HG03045 (cell line): ENCODE data around the gene CACFD1.

Experiments used
- ATAC-seq: cut with Tn5 transposase; IDR thresholded peaks from one replicate; pipeline ENCODE4 v1.9.1; 2021; ENCODE audit warnings: mild to moderate bottlenecking, moderate library complexity; ENCODE audit not compliant: unreplicated experiment

Gene CACFD1

DNA sequence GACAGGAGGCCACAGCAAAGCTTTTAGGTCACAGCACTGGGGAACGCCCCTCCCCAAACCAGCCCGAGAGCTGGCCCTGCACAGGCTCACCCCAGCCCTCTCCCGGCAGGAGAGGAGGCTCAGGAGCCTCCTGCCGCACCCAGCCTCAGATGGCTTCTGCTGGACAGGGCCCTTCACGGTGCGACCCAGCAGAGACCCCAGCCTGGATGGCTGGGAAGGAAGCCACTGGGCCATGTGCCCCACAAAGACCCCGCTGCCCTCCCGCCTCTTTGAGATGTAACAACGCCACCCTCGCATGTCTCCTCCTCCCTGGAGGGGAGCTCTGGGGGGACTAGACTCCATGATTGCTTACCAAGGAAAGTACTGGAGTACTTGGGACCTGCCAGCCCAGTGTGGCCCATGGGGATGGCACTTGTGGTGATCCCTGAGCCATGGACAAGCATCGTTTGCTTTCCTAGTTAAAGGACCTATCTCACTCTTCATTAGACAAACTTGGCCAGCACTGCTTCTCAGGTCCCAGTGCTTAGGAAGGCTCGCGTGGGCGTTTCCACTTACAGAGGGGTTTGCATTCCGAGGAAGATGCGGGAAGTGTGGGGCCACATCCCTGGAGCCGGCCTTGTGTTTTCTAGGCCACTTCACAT, 56.0 kb downstream of the CACFD1 start:
- ATAC-seq: no peak

DNA sequence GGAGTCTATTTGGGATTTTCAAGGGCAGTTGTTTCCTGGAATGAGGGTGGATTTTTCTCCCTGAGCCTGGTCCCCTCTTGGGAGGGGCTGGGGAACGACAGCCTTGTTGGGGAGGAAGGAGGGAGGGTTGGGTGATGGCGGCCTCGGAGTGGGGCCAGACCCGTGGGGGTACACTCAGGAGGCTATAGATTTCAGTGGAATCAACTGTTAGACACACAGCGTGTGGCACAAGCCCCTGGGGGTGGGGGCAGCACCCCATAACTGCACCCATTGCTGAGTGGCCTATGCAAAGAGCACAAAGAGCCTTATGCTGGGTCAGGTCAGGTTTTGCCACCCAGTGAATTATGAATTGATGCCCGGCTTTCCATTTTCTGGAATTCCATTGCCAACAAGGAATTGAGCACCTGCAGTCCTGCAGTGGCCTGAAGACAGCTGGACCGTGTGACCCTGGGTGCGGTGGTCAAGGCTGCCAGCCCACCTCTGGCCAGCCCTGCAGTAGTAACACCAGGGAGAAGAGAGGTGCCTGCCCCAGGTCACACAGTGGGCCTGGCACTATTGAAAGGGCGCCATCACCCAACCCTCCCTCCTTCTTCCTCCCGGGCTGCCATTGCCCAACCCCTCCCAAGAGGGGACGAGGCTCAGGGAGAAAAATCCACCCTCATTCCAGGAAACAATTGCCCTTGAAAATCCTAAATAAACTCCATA, 56.6 kb downstream of the CACFD1 start:
- ATAC-seq: no peak

DNA sequence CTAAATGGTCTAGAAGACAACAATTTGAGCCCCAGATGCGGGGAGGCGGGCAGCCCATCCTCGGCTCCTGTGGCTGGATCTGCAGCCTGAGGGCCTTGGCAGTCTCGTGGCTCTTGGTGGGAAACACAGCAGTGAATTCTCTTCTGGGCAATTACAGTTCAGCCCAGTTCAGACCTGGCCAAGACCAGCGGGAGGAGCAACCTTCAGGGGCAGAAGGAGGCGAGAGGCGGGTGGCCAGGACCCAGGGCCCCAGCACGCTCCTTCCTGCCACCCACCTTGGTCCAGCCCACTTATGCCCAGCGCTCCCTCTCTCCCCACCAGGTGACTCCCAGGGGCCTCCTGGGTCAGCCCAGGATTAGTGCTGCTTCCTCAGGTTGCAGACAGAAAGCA, 57.2 kb downstream of the CACFD1 start:
- ATAC-seq: no peak

DNA sequence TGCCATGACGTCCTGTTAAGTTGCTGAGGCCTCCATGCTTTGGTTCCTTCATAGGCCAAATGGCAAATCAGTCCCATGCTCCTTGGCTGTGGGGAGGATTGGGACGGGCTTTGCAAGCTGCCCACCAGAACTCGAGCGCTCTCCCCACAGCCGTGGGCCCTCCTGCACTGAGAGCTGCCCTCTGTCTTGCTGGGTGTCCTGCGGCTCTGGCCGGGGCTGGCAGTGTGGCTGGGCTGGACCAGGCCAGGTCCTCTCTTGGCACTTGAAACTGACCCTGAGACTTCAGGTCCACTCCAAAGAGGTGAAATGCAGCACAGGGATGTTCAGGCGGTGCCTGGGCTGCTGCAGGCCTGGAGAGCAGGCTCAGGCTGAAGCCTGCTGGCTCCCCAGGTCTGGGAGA, 57.9 kb downstream of the CACFD1 start:
- ATAC-seq: no peak

DNA sequence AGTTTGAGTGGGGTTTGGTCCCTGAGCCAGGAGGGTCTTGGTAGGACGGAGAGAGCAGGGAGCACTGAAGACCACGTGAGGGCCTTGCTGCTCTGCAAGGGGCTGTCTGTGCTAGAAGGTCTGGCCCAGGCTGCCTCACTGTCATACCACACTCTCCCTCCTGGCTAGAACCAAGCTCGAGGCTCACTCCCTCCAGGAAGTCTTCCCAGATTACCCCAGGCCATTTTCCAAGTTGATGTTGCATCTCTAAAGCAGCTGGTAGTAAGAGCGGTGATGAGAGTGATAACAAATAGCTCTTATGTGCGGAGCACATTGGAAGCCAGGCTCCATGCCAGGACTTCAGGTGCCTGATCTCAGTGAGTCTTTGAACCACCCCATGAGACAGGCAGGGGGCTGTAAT, 58.4 kb downstream of the CACFD1 start:
- no peak for ATAC-seq

DNA sequence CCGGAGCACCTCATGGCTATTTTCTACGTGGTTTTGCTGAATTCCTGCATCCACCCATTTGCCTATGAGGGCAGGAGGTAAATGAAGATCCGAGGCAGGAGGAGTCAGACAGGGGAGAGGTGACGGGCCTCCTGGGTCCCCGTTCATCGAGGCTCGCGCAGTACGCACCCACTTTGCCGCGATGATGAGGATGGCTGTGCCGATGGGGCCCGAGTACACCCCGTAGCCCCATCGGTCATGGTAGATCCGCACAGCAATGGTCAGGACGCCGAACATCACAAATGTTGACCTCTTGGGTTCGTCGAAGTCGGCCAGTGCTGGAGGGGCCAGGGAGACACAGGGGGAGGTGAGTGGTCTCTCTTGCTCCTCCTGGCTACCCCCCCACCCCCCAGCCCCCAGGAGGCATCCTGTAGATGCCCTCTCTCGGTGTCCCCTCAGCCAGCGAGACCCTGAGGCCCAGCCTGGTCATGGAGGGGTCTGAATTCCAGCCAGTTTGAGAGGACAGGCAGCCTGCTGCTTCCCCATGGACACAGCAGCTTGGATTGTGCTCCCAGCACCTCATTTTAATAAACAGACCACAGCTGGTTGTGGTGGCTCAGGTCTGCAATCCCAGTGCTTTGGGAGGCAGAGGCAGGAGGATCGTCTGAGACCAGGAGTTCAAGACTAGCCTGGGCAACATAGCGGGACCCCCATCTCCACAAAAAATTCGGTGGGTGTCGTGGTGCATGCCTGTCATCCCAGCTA, 59.1 kb downstream of the CACFD1 start:
- ATAC-seq: no peak

DNA sequence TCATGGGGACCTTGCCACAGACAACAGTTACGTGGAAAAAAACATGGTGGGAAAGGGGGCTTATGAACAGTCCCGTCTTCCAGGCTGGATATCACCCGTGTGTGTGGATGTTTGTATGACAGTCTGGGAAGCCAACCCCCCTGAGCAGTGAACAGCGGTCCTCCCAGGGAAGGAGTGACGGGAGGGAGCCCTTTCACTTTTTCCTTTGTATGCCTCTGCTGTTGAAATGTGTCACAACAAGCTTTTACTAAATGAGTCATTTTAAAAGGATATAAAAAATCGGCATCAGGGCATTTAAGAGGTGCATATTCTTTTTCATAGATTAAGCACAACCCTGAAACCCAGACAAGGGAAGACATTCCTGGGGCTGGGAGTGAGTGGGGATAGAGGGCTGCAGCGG, 59.9 kb downstream of the CACFD1 start:
- ATAC-seq: no peak

DNA sequence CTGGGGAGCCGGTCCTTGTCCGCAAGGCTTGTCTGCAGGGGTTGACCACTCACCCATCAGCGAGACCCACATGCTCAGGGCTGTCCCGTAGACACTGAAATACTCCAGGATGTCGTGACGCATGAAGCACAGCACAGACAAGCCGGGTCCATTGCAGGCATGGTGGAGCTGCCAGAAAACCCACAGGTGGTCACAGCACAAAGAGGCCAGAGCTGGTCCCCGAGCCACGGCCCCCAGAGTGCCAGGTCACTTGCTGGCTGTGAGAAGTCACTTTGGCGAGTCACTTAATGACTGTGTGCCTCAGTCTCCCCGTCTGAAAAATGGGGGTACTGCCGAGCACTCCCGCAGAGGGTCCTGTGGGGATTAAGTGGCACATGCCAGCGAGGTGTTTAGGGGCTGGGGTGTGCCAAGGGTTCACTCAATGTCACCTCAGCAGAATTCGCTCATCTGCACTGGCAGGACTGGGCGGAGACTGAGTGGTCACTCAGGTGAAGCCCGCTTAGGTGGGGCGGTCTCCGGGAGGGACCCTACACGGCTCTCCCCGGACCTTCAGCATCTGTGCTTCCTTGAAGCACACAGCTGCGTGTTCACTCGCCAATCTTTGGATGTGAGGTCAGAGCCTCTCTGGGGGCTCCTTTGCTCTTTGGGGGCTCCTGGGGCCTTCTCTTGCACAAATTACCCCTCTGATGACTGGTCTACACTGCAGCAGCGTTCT, 60.5 kb downstream of the CACFD1 start:
- ATAC-seq: no peak
